Stimulated activated CD8-positive, alpha-beta memory T cell treated with anti-CD3 and anti-CD28 coated beads, Interleukin-15, amount 100 ng/mL, for 24 hours (primary cell): ENCODE results near the gene JAKMIP3.

Source experiments
- DNase-seq: peaks from one replicate; pipeline ENCODE4 v3.0.0-alpha.2; 2020; ENCODE audit warnings: low read depth

Gene JAKMIP3

GRCh38 chr10:132111121-132111731 lies 45.5 kb downstream of the JAKMIP3 start:
- no peak for DNase-seq

DNA sequence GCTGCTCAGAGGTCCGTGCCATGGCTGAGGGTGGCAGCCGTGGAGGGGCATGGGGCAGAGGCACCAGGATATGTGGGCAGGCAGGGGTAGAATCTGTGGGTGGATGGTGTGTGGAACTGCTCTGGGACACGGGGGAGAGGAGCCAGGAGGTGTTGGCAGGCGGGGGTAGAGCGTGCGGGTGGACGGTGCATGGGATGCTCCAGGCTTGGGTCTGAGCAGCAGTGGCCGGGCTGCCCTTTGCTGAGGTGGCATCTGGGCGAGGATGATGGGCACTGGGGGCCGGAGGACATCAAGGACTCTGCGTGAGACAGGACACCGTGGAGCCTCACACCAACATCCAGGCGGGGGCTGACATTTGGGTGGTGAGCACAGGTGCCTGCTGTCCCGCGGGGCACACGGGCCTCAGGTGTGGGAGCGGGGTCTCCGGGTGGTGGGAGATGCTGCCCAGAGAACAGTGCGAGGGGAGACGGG lies 46.2 kb downstream of the JAKMIP3 start:
- no peak for DNase-seq

- no peak for DNase-seq
Measured at GRCh38 chr10:132112611-132113010, 46.9 kb downstream of the JAKMIP3 start.

- DNase-seq = no peak
Measured at GRCh38 chr10:132113206-132113605, 47.5 kb downstream of the JAKMIP3 start.

GRCh38 chr10:132113766-132114365 lies 48.1 kb downstream of the JAKMIP3 start:
- no peak for DNase-seq

GRCh38 chr10:132114953-132115520 lies 49.3 kb downstream of the JAKMIP3 start:
- DNase-seq = no peak
